GM12891 (cell line): ENCODE data around the gene CLEC4G.

ENCODE experiments used
- POLR2A ChIP-seq: IDR thresholded peaks from 2 replicates; pipeline ENCODE4 v1.6.1; 2011; ENCODE audit warnings: low read depth, low read length, control low read depth
- POLR2AphosphoS5 ChIP-seq: IDR thresholded peaks from 2 replicates; pipeline ENCODE4 v1.6.1; 2011; ENCODE audit warnings: low read depth, low read length, control low read depth
- SPI1 ChIP-seq: IDR thresholded peaks from 2 replicates; pipeline ENCODE4 v1.6.1; 2011; ENCODE audit warnings: low read depth, low read length, control low read depth
- TAF1 ChIP-seq: IDR thresholded peaks from 2 replicates; pipeline ENCODE4 v1.6.1; 2011; ENCODE audit warnings: low read depth, low read length, control low read depth

- no peak for TF ChIP-seq POLR2AphosphoS5
- TF ChIP-seq POLR2A, result no peak
- no peak for TF ChIP-seq SPI1
- TF ChIP-seq TAF1, result no peak
Observed at GRCh38 chr19:7736148-7736547, 4.2 kb upstream of the CLEC4G start.
